Thymus (tissue), 11 donors: ENCODE data around the gene SSBP3. TPM values are rescaled to one million over a fixed set of nuclear protein-coding genes. Genes with fewer than 3 reads are reported as not detected.

Source experiments
- DNase-seq, 9 donors: peaks; one replicate each; pipeline ENCODE4 v3.0.0-alpha.2; 2013; ENCODE audit warnings: low spot score in 9 of 9, low read depth in 6 of 9, missing footprints in 1 of 9
- H3K27ac ChIP-seq, 2 donors: one replicate each; pipeline ENCODE4 v1.5.1; 2013; ENCODE audit warnings: control low read depth in 1 of 2, low read depth in 1 of 2, low read length in 1 of 2, mild to moderate bottlenecking in 1 of 2, moderate library complexity in 1 of 2
- H3K27me3 ChIP-seq, 2 donors: one replicate each; pipeline ENCODE4 v1.5.1; 2013; ENCODE audit warnings: low read length in 1 of 2; ENCODE audit not compliant: control insufficient read depth in 2 of 2, insufficient read depth in 1 of 2
- H3K36me3 ChIP-seq, 2 donors: one replicate each; pipeline ENCODE4 v1.5.1; 2013; ENCODE audit warnings: low read length in 1 of 2, mild to moderate bottlenecking in 1 of 2, moderate library complexity in 1 of 2; ENCODE audit not compliant: control insufficient read depth in 2 of 2, insufficient read depth in 2 of 2
- H3K4me1 ChIP-seq, 2 donors: one replicate each; pipeline ENCODE4 v1.5.1; 2013; ENCODE audit warnings: low read length in 2 of 2; ENCODE audit not compliant: control insufficient read depth in 2 of 2, insufficient read depth in 2 of 2
- H3K4me3 ChIP-seq, 2 donors: one replicate each; pipeline ENCODE4 v1.5.1; 2013; ENCODE audit warnings: low read length in 2 of 2, control low read depth in 1 of 2, mild to moderate bottlenecking in 1 of 2
- H3K9me3 ChIP-seq, 2 donors: one replicate each; pipeline ENCODE4 v1.5.1; 2013; ENCODE audit warnings: low read length in 1 of 2, mild to moderate bottlenecking in 1 of 2; ENCODE audit not compliant: control insufficient read depth in 2 of 2, insufficient read depth in 1 of 2
- whole genome bisulfite sequencing: extraction: QIAGEN DNeasy Blood & Tissue Kit; methylation state at CpG from one replicate; pipeline ENCODE4 v1.1.7; 2013; 5-methylcytosine and 5-hydroxymethylcytosine counted together
- polyA plus RNA-seq: library from polyadenylated mRNA; stranded (reverse); fragments of 200-250 nt; gene quantifications from one replicate; pipeline ENCODE4 v1.2.3, GENCODE V29; 2013
- total RNA-seq: library from RNA; stranded (reverse); fragments of 120-200 nt; gene quantifications from one replicate; pipeline ENCODE4 v1.2.4, GENCODE V29; 2013
- donor health status: healthy.

The SSBP3 gene
- total and polyA plus RNA-seq, 2 donors = 36.8 to 55.7 TPM

- no peak for DNase-seq
- 97% methylated on average over 5 of the region's 5 CpGs for WGBS
- Histone ChIP-seq H3K27me3 (no peaks in the 10 kb centered on the region), H3K36me3 (peaks cover 42 to 84% of the 10 kb centered on the region in 2 donors), H3K4me3 (no peak overlapping the region), H3K27ac (peak overlapping the region in 1 of 2 donors; percentile 69), H3K9me3 (no peaks in the 10 kb centered on the region), H3K4me1 (peaks cover 5 to 51% of the 10 kb centered on the region in 2 donors)
These were observed 132.4 kb downstream of the SSBP3 start for GRCh38 chr1:54273795-54274163.

- 93% methylated on average over 22 of the region's 22 CpGs for WGBS
These were observed 133.0 kb downstream of the SSBP3 start for GRCh38 chr1:54273092-54273794.

GRCh38 chr1:54272772-54273091 lies 133.5 kb downstream of the SSBP3 start:
- H3K27me3 ChIP-seq = no peaks in the 10 kb centered on the region
- H3K4me3 ChIP-seq = no peak overlapping the region
- WGBS = 94% methylated on average over 4 of the region's 4 CpGs
- peaks cover 35 to 78% of the 10 kb centered on the region in 2 donors for H3K36me3 ChIP-seq
- H3K27ac ChIP-seq = peak overlapping the region; percentile 33 to 40
- DNase-seq = no peak
- H3K9me3 ChIP-seq = no peaks in the 10 kb centered on the region
- peaks cover 0 to 45% of the 10 kb centered on the region in 2 donors for H3K4me1 ChIP-seq

More at GRCh38 chr1:54273092-54273794, 133.0 kb downstream of the SSBP3 start:
- H3K9me3 ChIP-seq = no peaks in the 10 kb centered on the region
- H3K4me1 ChIP-seq = peaks cover 3 to 50% of the 10 kb centered on the region in 2 donors
- DNase-seq = no peak
- peak overlapping the region in 1 of 2 donors; percentile 69 for H3K27ac ChIP-seq
- no peak overlapping the region for H3K4me3 ChIP-seq
- peaks cover 40 to 79% of the 10 kb centered on the region in 2 donors for H3K36me3 ChIP-seq
- H3K27me3 ChIP-seq = no peaks in the 10 kb centered on the region

- Histone ChIP-seq H3K4me1 (peaks cover 0 to 42% of the 10 kb centered on the region in 2 donors), H3K27me3 (no peaks in the 10 kb centered on the region), H3K9me3 (no peaks in the 10 kb centered on the region), H3K4me3 (no peak overlapping the region), H3K27ac (peak overlapping the region in 1 of 2 donors; percentile 46), H3K36me3 (peaks cover 33 to 78% of the 10 kb centered on the region in 2 donors)
- no peak for DNase-seq
- over 99% methylated on average over 2 of the region's 2 CpGs for WGBS
These were observed 134.1 kb downstream of the SSBP3 start for GRCh38 chr1:54272134-54272533.

GRCh38 chr1:54271341-54271740 lies 134.9 kb downstream of the SSBP3 start:
- Histone ChIP-seq H3K27me3 (no peaks in the 10 kb centered on the region), H3K9me3 (no peaks in the 10 kb centered on the region), H3K4me3 (no peak overlapping the region), H3K36me3 (peaks cover 31 to 80% of the 10 kb centered on the region in 2 donors), H3K4me1 (peaks cover 0 to 42% of the 10 kb centered on the region in 2 donors), H3K27ac (no peak overlapping the region)
- DNase-seq = no peak
- WGBS = 96% methylated on average over 10 of the region's 10 CpGs

- Histone ChIP-seq H3K27me3 (no peaks in the 10 kb centered on the region), H3K4me3 (no peak overlapping the region), H3K9me3 (no peaks in the 10 kb centered on the region), H3K36me3 (peaks cover 38 to 80% of the 10 kb centered on the region in 2 donors), H3K27ac (no peak overlapping the region), H3K4me1 (peaks cover 0 to 37% of the 10 kb centered on the region in 2 donors)
- DNase-seq = peak in 1 of 9 donors; percentile 41
- 90% methylated on average over 7 of the region's 7 CpGs for WGBS
These were observed 135.7 kb downstream of the SSBP3 start for GRCh38 chr1:54270543-54270942.

- Histone ChIP-seq H3K4me1 (peaks cover 0 to 24% of the 10 kb centered on the region in 2 donors), H3K36me3 (peaks cover 46 to 78% of the 10 kb centered on the region in 2 donors), H3K4me3 (no peak overlapping the region), H3K27me3 (no peaks in the 10 kb centered on the region), H3K27ac (peak overlapping the region in 1 of 2 donors; percentile 58), H3K9me3 (no peaks in the 10 kb centered on the region)
- peak in 1 of 9 donors; percentile 28 for DNase-seq
- 86% methylated on average over 9 of the region's 9 CpGs for WGBS
These were observed 137.4 kb downstream of the SSBP3 start for GRCh38 chr1:54268762-54269297.

GRCh38 chr1:54267815-54268761 lies 138.1 kb downstream of the SSBP3 start:
- Histone ChIP-seq H3K36me3 (peaks cover 51 to 74% of the 10 kb centered on the region in 2 donors), H3K9me3 (no peaks in the 10 kb centered on the region), H3K4me1 (peaks cover 0 to 21% of the 10 kb centered on the region in 2 donors), H3K4me3 (no peak overlapping the region), H3K27ac (no peak overlapping the region), H3K27me3 (no peaks in the 10 kb centered on the region)
- no peak for DNase-seq
- WGBS = 96% methylated on average over 17 of the region's 17 CpGs

GRCh38 chr1:54266908-54267307 lies 139.3 kb downstream of the SSBP3 start:
- Histone ChIP-seq H3K27ac (no peak overlapping the region), H3K27me3 (no peaks in the 10 kb centered on the region), H3K4me3 (no peak overlapping the region), H3K36me3 (peaks cover 49 to 74% of the 10 kb centered on the region in 2 donors), H3K9me3 (no peaks in the 10 kb centered on the region), H3K4me1 (peaks cover 0 to 13% of the 10 kb centered on the region in 2 donors)
- DNase-seq = no peak
- WGBS = 91% methylated on average over 5 of the region's 5 CpGs
